ENCODE measurements around the gene HIPK1. TPM values are rescaled to one million over a fixed set of nuclear protein-coding genes. Genes with fewer than 3 reads are reported as not detected.

The HIPK1 gene
- 11.4 and 12.7 TPM in 2 replicates for total RNA-seq (2014; rRNA removed; shearing (Covaris generic))
- 15.6 and 20.0 TPM in 2 replicates for polyA plus RNA-seq (2015; cell fraction: cytosol; rRNA removed)
- polyA plus RNA-seq (2015; cell fraction: nucleus; rRNA removed): 24.0 and 24.3 TPM in 2 replicates

GRCh38 chr1:113928941-113929749, at the start of gene HIPK1:
HIPK1 (plus strand) TSS chr1:113929324.
- in situ Hi-C loops (cut with HindIII; ENCODE audit: low pct_unique_long_range_greater_than_20kb, low sequenced_read_pairs): no loop called here
- peak; percentile 85 for DNase-seq (ENCODE audit: low read depth, low spot score)

GRCh38 chr1:113879739-113880038, 49.4 kb upstream of the HIPK1 start:
- in situ Hi-C loops (cut with HindIII; ENCODE audit: low pct_unique_long_range_greater_than_20kb, low sequenced_read_pairs): no loop called here
- no peak for DNase-seq (ENCODE audit: low read depth, low spot score)

GRCh38 chr1:113881661-113882060, 47.5 kb upstream of the HIPK1 start:
- no peak for DNase-seq (ENCODE audit: low read depth, low spot score)
- in situ Hi-C loops (cut with HindIII; ENCODE audit: low pct_unique_long_range_greater_than_20kb, low sequenced_read_pairs): no loop called here

- in situ Hi-C loops (cut with HindIII; ENCODE audit: low pct_unique_long_range_greater_than_20kb, low sequenced_read_pairs): no loop called here
- no peak for DNase-seq (ENCODE audit: low read depth, low spot score)
Measured at GRCh38 chr1:113886417-113887401, 42.4 kb upstream of the HIPK1 start.

- no peak for DNase-seq (ENCODE audit: low read depth, low spot score)
- in situ Hi-C loops (cut with HindIII; ENCODE audit: low pct_unique_long_range_greater_than_20kb, low sequenced_read_pairs): no loop called here
Measured at GRCh38 chr1:113887402-113888175, 41.5 kb upstream of the HIPK1 start, which contains the start of gene BCL2L15. BCL2L15 (minus strand) TSS chr1:113887581; CDS start chr1:113887375, 206 bp downstream.

- in situ Hi-C loops (cut with HindIII; ENCODE audit: low pct_unique_long_range_greater_than_20kb, low sequenced_read_pairs): no loop called here
- no peak for DNase-seq (ENCODE audit: low read depth, low spot score)
Measured at GRCh38 chr1:113890816-113891215, 38.3 kb upstream of the HIPK1 start.

GRCh38 chr1:113891631-113892220, 37.4 kb upstream of the HIPK1 start:
- no peak for DNase-seq (ENCODE audit: low read depth, low spot score)
- in situ Hi-C loops (cut with HindIII; ENCODE audit: low pct_unique_long_range_greater_than_20kb, low sequenced_read_pairs): no loop called here

- in situ Hi-C loops (cut with HindIII; ENCODE audit: low pct_unique_long_range_greater_than_20kb, low sequenced_read_pairs): no loop called here
- no peak for DNase-seq (ENCODE audit: low read depth, low spot score)
Measured at GRCh38 chr1:113893267-113893666, 35.9 kb upstream of the HIPK1 start.

- in situ Hi-C loops (cut with HindIII; ENCODE audit: low pct_unique_long_range_greater_than_20kb, low sequenced_read_pairs): no loop called here
- no peak for DNase-seq (ENCODE audit: low read depth, low spot score)
Measured at GRCh38 chr1:113895098-113895497, 34.0 kb upstream of the HIPK1 start.

- in situ Hi-C loops (cut with HindIII; ENCODE audit: low pct_unique_long_range_greater_than_20kb, low sequenced_read_pairs): no loop called here
Measured at GRCh38 chr1:113895961-113896360, 33.2 kb upstream of the HIPK1 start.

GRCh38 chr1:113898241-113898814, 30.8 kb upstream of the HIPK1 start:
- no peak for DNase-seq (ENCODE audit: low read depth, low spot score)
- in situ Hi-C loops (cut with HindIII; ENCODE audit: low pct_unique_long_range_greater_than_20kb, low sequenced_read_pairs): no loop called here

More at GRCh38 chr1:113895961-113896360, 33.2 kb upstream of the HIPK1 start:
- DNase-seq (ENCODE audit: low read depth, low spot score): no peak

- in situ Hi-C loops (cut with HindIII; ENCODE audit: low pct_unique_long_range_greater_than_20kb, low sequenced_read_pairs): no loop called here
- DNase-seq (ENCODE audit: low read depth, low spot score): no peak
Measured at GRCh38 chr1:113899111-113899510, 30.0 kb upstream of the HIPK1 start.

GRCh38 chr1:113901191-113901590, 27.9 kb upstream of the HIPK1 start:
- no peak for DNase-seq (ENCODE audit: low read depth, low spot score)
- in situ Hi-C loops (cut with HindIII; ENCODE audit: low pct_unique_long_range_greater_than_20kb, low sequenced_read_pairs): no loop called here

GRCh38 chr1:113903501-113904292, 25.4 kb upstream of the HIPK1 start:
- DNase-seq (ENCODE audit: low read depth, low spot score): no peak
- in situ Hi-C loops (cut with HindIII; ENCODE audit: low pct_unique_long_range_greater_than_20kb, low sequenced_read_pairs): no loop called here

- in situ Hi-C loops (cut with HindIII; ENCODE audit: low pct_unique_long_range_greater_than_20kb, low sequenced_read_pairs): no loop called here
- no peak for DNase-seq (ENCODE audit: low read depth, low spot score)
Measured at GRCh38 chr1:113904293-113904673, 24.8 kb upstream of the HIPK1 start.

- DNase-seq (ENCODE audit: low read depth, low spot score): peak; percentile 99
- in situ Hi-C loops (cut with HindIII; ENCODE audit: low pct_unique_long_range_greater_than_20kb, low sequenced_read_pairs): no loop called here
Measured at GRCh38 chr1:113904674-113905434, 24.3 kb upstream of the HIPK1 start, which contains the start of the genes AP4B1 and DCLRE1B. AP4B1 (minus strand) TSS chr1:113904799; CDS start chr1:113904717, 82 bp downstream. DCLRE1B (plus strand) TSS chr1:113905326; CDS start chr1:113905587, 261 bp downstream.

All from SK-MEL-5 (cell line).